GM12878 (cell line): ENCODE measurements around the gene ALOX12B. TPM values are rescaled to one million over a fixed set of nuclear protein-coding genes. Genes with fewer than 3 reads are reported as not detected.
A peak's percentile ranks its signal among the peaks of the same experiment; 100 is the strongest.

Source experiments
- GATAD2B ChIP-seq: fragments of 450-650 bp; conservative IDR thresholded peaks from 2 replicates; pipeline ENCODE4 v1.6.1; 2017; ENCODE audit warnings: low read depth, mild to moderate bottlenecking, moderate library complexity
- MLLT1 ChIP-seq: fragments of 450-650 bp; IDR thresholded peaks from 2 replicates; pipeline ENCODE4 v1.6.1; 2016; ENCODE audit warnings: mild to moderate bottlenecking
- NR2C1 ChIP-seq: fragments of 450-650 bp; IDR thresholded peaks from 2 replicates; pipeline ENCODE4 v1.6.1; 2017; ENCODE audit warnings: antibody characterized with exemption, mild to moderate bottlenecking, moderate library complexity
- PAX5 ChIP-seq: IDR thresholded peaks from 2 replicates; pipeline ENCODE4 v1.6.1; 2011; ENCODE audit warnings: low read depth, low read length, borderline replicate concordance
- PML ChIP-seq: IDR thresholded peaks from 2 replicates; pipeline ENCODE4 v1.6.1; 2012; ENCODE audit warnings: low read length, inconsistent platforms
- SREBF1 ChIP-seq: IDR thresholded peaks from 2 replicates; pipeline ENCODE4 v1.6.1; 2012; ENCODE audit warnings: mild to moderate bottlenecking, low read length
- STAT1 ChIP-seq: fragments of 450-650 bp; conservative IDR thresholded peaks from 2 replicates; pipeline ENCODE4 v1.6.1; 2014; ENCODE audit warnings: antibody characterized with exemption, mild to moderate bottlenecking
- USF1 ChIP-seq: IDR thresholded peaks from 2 replicates; pipeline ENCODE4 v1.6.1; 2011; ENCODE audit warnings: borderline replicate concordance, low read depth, mild to moderate bottlenecking, moderate library complexity, mixed read lengths, low read length; ENCODE audit not compliant: insufficient read depth; ENCODE audit errors: extremely low read length
- ZBTB40 ChIP-seq: fragments of 450-650 bp; IDR thresholded peaks from 2 replicates; pipeline ENCODE4 v1.6.1; 2016; ENCODE audit warnings: mild to moderate bottlenecking, moderate library complexity, borderline replicate concordance
- ZNF592 ChIP-seq: fragments of 450-650 bp; IDR thresholded peaks from 2 replicates; pipeline ENCODE4 v1.6.1; 2017; ENCODE audit warnings: mild to moderate bottlenecking, moderate library complexity
- polyA plus RNA-seq, 11 experiments: library from polyadenylated mRNA; depleted of rRNA in 4 of 11; unstranded in 6 of 11; stranded (reverse) in 5 of 11; fragments of >200 nt; fragmentation: Nextera tagmentation in 4 of 11; fragmentation: Illumina TruSeq in 1 of 11; extraction: Ambion mirVana in 4 of 11; extraction: Trizol in 1 of 11; gene quantifications; 1 replicate in 1 of 11; 2 replicates in 10 of 11; pipeline versions ENCODE4 v1.2.1 to v1.2.3, GENCODE V29; 2011 to 2016; ENCODE audit warnings: inconsistent platforms in 2 of 11, missing spikeins in 2 of 11, low read depth in 1 of 11
- total RNA-seq, 4 experiments: library from RNA; depleted of rRNA in 3 of 4; stranded (reverse); fragments of >200 nt in 3 of 4; fragmentation: Illumina TruSeq in 1 of 4; extraction: Trizol in 1 of 4; gene quantifications; 2 replicates each; pipeline versions ENCODE4 v1.2.1 to v1.2.3, GENCODE V29; 2013 to 2021
- TF ChIP-seq, protein P1 (sequence below): fragments of 450-650 bp; IDR thresholded peaks from 2 replicates; pipeline ENCODE4 v1.6.1; 2017; ENCODE audit warnings: mild to moderate bottlenecking, low read depth, inconsistent platforms; ENCODE audit not compliant: poor library complexity, severe bottlenecking
- TF ChIP-seq, protein P2 (sequence below): fragments of 150-350 bp; IDR thresholded peaks from 2 replicates; pipeline ENCODE4 v1.6.1; 2016; ENCODE audit warnings: low read depth, low read length

ALOX12B gene
- total and polyA plus RNA-seq, 10 of the 15 experiments (the other 5 are each of a cell fraction or from before 2014, with no cell fraction given) = 0.17 to 0.54 TPM; not detected in 8

DNA sequence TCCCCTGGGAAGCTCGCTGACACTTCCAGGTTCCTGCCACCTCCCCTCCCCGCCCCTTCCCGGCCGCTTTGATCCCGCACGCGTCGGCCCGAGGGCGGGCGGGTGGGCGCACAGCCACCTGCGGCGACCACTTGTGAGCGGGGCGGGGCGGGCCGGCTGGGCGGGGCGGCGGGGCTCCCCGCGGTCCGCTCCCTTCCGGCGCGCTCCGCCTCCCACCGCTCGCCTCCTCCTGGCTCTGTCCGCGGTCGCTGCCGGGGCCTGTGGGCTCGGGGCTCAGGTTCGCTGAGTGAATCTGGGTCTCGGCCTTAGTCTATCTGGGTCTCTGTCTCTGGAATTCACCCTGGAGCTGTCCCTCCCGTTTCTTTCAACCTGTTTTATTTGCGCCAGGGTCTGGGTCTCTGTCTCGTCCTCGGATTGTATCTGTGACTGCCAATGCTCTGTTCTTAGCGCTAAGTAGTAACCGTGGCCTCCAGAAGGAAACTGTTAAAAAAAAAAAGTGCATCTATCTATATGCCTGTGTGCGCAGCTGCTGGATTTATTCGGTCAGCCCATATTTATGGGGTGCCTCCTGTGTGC lies 39.1 kb upstream of the ALOX12B start (continued):
- TF ChIP-seq ZNF592 = no peak
- no peak for TF ChIP-seq ZBTB40
- peak; percentile 81 for TF ChIP-seq MLLT1
- TF ChIP-seq, protein P1, sequence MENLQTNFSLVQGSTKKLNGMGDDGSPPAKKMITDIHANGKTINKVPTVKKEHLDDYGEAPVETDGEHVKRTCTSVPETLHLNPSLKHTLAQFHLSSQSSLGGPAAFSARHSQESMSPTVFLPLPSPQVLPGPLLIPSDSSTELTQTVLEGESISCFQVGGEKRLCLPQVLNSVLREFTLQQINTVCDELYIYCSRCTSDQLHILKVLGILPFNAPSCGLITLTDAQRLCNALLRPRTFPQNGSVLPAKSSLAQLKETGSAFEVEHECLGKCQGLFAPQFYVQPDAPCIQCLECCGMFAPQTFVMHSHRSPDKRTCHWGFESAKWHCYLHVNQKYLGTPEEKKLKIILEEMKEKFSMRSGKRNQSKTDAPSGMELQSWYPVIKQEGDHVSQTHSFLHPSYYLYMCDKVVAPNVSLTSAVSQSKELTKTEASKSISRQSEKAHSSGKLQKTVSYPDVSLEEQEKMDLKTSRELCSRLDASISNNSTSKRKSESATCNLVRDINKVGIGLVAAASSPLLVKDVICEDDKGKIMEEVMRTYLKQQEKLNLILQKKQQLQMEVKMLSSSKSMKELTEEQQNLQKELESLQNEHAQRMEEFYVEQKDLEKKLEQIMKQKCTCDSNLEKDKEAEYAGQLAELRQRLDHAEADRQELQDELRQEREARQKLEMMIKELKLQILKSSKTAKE = no peak
- no peak for TF ChIP-seq NR2C1
- TF ChIP-seq PML = no peak
- TF ChIP-seq GATAD2B = 0 out of 2 replicates have a peak, but pooled peaks have one; percentile 51
- TF ChIP-seq SREBF1 = no peak
- no peak for TF ChIP-seq USF1
- TF ChIP-seq, protein P2, sequence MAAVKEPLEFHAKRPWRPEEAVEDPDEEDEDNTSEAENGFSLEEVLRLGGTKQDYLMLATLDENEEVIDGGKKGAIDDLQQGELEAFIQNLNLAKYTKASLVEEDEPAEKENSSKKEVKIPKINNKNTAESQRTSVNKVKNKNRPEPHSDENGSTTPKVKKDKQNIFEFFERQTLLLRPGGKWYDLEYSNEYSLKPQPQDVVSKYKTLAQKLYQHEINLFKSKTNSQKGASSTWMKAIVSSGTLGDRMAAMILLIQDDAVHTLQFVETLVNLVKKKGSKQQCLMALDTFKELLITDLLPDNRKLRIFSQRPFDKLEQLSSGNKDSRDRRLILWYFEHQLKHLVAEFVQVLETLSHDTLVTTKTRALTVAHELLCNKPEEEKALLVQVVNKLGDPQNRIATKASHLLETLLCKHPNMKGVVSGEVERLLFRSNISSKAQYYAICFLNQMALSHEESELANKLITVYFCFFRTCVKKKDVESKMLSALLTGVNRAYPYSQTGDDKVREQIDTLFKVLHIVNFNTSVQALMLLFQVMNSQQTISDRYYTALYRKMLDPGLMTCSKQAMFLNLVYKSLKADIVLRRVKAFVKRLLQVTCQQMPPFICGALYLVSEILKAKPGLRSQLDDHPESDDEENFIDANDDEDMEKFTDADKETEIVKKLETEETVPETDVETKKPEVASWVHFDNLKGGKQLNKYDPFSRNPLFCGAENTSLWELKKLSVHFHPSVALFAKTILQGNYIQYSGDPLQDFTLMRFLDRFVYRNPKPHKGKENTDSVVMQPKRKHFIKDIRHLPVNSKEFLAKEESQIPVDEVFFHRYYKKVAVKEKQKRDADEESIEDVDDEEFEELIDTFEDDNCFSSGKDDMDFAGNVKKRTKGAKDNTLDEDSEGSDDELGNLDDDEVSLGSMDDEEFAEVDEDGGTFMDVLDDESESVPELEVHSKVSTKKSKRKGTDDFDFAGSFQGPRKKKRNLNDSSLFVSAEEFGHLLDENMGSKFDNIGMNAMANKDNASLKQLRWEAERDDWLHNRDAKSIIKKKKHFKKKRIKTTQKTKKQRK = no peak
- TF ChIP-seq PAX5 = no peak
- no peak for TF ChIP-seq STAT1
